ENCODE data around the gene SPTBN5. TPM values are rescaled to one million over a fixed set of nuclear protein-coding genes. Genes with fewer than 3 reads are reported as not detected.

The SPTBN5 gene
- total and polyA plus RNA-seq, 10 of the 15 experiments (the other 5 are each of a cell fraction or from before 2014, with no cell fraction given) = under 0.01 to 0.18 (median 0.04) TPM; not detected in 4

DNA sequence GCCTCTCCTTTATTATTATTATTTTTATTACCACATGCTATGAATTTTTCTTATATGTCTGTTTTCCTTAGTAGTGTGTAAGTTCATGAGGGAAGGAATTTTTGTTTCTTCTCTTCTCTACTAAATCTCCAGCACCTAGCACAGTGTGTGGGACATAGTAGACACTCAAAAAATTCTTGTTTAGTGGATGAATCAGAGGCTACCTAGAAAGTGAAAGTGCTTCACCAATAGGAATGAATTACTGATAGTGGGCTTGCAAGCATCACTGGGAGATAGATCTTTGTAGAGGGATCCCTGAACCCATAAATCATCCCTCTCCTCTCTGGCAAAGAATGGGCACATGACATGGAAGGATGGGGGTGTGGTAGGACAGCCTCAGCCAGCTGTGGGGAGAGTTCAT is 8.5 kb downstream of the SPTBN5 start (continued):
- TF ChIP-seq, protein P1, sequence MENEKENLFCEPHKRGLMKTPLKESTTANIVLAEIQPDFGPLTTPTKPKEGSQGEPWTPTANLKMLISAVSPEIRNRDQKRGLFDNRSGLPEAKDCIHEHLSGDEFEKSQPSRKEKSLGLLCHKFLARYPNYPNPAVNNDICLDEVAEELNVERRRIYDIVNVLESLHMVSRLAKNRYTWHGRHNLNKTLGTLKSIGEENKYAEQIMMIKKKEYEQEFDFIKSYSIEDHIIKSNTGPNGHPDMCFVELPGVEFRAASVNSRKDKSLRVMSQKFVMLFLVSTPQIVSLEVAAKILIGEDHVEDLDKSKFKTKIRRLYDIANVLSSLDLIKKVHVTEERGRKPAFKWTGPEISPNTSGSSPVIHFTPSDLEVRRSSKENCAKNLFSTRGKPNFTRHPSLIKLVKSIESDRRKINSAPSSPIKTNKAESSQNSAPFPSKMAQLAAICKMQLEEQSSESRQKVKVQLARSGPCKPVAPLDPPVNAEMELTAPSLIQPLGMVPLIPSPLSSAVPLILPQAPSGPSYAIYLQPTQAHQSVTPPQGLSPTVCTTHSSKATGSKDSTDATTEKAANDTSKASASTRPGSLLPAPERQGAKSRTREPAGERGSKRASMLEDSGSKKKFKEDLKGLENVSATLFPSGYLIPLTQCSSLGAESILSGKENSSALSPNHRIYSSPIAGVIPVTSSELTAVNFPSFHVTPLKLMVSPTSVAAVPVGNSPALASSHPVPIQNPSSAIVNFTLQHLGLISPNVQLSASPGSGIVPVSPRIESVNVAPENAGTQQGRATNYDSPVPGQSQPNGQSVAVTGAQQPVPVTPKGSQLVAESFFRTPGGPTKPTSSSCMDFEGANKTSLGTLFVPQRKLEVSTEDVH (IDR thresholded peaks at IDR 0.05; ENCODE audit: low read depth, partially characterized antibody) = no peak
- no peak for TF ChIP-seq GATAD2B (conservative IDR thresholded peaks at IDR 0.05; ENCODE audit: low read depth)
- TF ChIP-seq EGR1 (IDR thresholded peaks at IDR 0.05; ENCODE audit: borderline replicate concordance in 1 of 2, low read depth in 2 of 2, low read length in 2 of 2) = no peak
- TF ChIP-seq SREBF1 (IDR thresholded peaks at IDR 0.05; ENCODE audit: low read length) = no peak

DNA sequence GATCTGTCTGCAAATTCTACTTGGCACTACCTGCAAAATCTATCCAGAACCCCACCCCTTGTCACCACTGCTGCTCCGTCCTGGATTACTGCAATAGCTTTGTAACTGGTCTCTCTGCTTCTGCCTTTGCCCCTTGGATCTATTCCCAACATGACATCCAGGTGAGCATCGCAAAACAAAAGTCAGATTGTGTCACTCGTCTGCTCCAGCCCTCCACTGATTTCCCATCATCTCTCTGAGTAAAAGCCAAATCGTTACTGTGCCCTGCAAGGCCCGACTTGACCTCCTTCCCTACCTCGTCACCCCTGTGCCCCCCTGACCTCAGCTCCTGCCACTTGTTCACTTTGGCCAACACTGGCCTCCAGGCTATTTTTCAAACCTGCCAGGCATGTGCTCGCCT is 9.4 kb downstream of the SPTBN5 start:
- Histone ChIP-seq H2AFZ (ENCODE audit: control insufficient read depth, low read depth, low read length) (no peak overlapping the region), H3K36me3 (ENCODE audit: control insufficient read depth in 2 of 2, insufficient read depth in 2 of 2, low read length in 1 of 2) (no peaks in the 10 kb centered on the region), H3K4me1 (ENCODE audit: control insufficient read depth, insufficient read depth, low read length) (peaks cover 4% of the 10 kb centered on the region), H3K27ac (ENCODE audit: control insufficient read depth, insufficient read depth) (no peak overlapping the region), H3K9ac (ENCODE audit: control insufficient read depth, insufficient read depth, low read length) (no peak overlapping the region), H3K79me2 (ENCODE audit: control insufficient read depth, insufficient read depth, low read length) (no peaks in the 10 kb centered on the region), H3K4me3 (no peak overlapping the region), H4K20me1 (ENCODE audit: control insufficient read depth, insufficient read depth) (no peaks in the 10 kb centered on the region), H3K27me3 (replicated peaks in 1 of 2; ENCODE audit: control insufficient read depth in 2 of 2, insufficient read depth in 2 of 2, low read length in 1 of 2) (peaks cover 0 to 2% of the 10 kb centered on the region in 2 experiments; a peak in 2 of 4 replicates), H3K9me3 (replicated peaks; ENCODE audit: control insufficient read depth, insufficient read depth, low read length) (no peaks in the 10 kb centered on the region), H3K4me2 (ENCODE audit: control insufficient read depth, insufficient read depth) (no peak overlapping the region)
- in situ Hi-C loops (cut with MboI) = no loop called here
- ChIA-PET SMC1A (ENCODE audit: uncharacterized antibody, unreplicated experiment) (no interaction called here), CTCF (interaction anchor here (1.3 kb wide), 1 partner anchor 111 kb away, joined by 5 read pairs; the partner anchor contains the start of gene MAPKBP1), POLR2A (interaction anchor here (0.6 kb wide), 1 partner anchor 1160 kb away, joined by 3 read pairs; no protein-coding TSS in a partner anchor), RAD21 (ENCODE audit: unreplicated experiment) (no interaction called here)
- WGBS (ENCODE audit: insufficient coverage, insufficient replicate concordance, low lambda C conversion rate, missing lambda C conversion rate) = 66% methylated on average over 7 of the region's 7 CpGs
- DNase-seq (ENCODE audit: low read depth, low spot score) (no peak), FAIRE-seq (no peak), ATAC-seq (no peak)
- TF ChIP-seq, protein P2, sequence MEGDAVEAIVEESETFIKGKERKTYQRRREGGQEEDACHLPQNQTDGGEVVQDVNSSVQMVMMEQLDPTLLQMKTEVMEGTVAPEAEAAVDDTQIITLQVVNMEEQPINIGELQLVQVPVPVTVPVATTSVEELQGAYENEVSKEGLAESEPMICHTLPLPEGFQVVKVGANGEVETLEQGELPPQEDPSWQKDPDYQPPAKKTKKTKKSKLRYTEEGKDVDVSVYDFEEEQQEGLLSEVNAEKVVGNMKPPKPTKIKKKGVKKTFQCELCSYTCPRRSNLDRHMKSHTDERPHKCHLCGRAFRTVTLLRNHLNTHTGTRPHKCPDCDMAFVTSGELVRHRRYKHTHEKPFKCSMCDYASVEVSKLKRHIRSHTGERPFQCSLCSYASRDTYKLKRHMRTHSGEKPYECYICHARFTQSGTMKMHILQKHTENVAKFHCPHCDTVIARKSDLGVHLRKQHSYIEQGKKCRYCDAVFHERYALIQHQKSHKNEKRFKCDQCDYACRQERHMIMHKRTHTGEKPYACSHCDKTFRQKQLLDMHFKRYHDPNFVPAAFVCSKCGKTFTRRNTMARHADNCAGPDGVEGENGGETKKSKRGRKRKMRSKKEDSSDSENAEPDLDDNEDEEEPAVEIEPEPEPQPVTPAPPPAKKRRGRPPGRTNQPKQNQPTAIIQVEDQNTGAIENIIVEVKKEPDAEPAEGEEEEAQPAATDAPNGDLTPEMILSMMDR (IDR thresholded peaks at IDR 0.05 in 2 of 3, conservative IDR thresholded peaks at IDR 0.05 in 1 of 3; ENCODE audit: control insufficient read depth in 2 of 3, extremely low read depth in 1 of 3, insufficient read depth in 1 of 3, low read depth in 3 of 3, low read length in 3 of 3) = no peak
- TF ChIP-seq JUNB (IDR thresholded peaks at IDR 0.05) = no peak
- no TSS peak for BruUV-seq (replicated peaks)
- intact Hi-C loops (cut with micrococcal nuclease; ENCODE audit: unreplicated experiment) = no loop called here

Measured in GM12878 (cell line).